Measurements from ENCODE around the gene RAB30.
A peak's percentile ranks its signal among the peaks of the same experiment; 100 is the strongest.

GRCh38 chr11:83087035-83087434 lies 15.3 kb upstream of the RAB30 start:
- TF ChIP-seq EZH2 (optimal IDR thresholded peaks at IDR 0.05; ENCODE audit: low read depth, low read length) (no peak), CTCF (IDR thresholded peaks at IDR 0.05; ENCODE audit: low read length) (peak; percentile 32)

Data from MM.1S (cell line).